Gastrocnemius medialis (tissue), 4 donors: ENCODE data around the gene HOXA6.

Experiments used
- POLR2A ChIP-seq, 2 donors: fragments of 450-650 bp; IDR thresholded peaks; one replicate each; pipeline ENCODE4 v1.6.1; 2017; ENCODE audit warnings: antibody characterized with exemption in 2 of 2, mild to moderate bottlenecking in 2 of 2, moderate library complexity in 2 of 2
- TF ChIP-seq, protein P1 (sequence below), 5 experiments: fragments of 450-650 bp in 3 of 5; fragments of 200-600 bp in 2 of 5; sonication (generic) in 2 of 5; IDR thresholded peaks in 4 of 5; conservative IDR thresholded peaks in 1 of 5; 1 replicate in 4 of 5; 2 replicates in 1 of 5; pipeline ENCODE4 v1.5.1; 2016 to 2019; ENCODE audit warnings: antibody characterized with exemption in 5 of 5, mild to moderate bottlenecking in 3 of 5, moderate library complexity in 3 of 5

DNA sequence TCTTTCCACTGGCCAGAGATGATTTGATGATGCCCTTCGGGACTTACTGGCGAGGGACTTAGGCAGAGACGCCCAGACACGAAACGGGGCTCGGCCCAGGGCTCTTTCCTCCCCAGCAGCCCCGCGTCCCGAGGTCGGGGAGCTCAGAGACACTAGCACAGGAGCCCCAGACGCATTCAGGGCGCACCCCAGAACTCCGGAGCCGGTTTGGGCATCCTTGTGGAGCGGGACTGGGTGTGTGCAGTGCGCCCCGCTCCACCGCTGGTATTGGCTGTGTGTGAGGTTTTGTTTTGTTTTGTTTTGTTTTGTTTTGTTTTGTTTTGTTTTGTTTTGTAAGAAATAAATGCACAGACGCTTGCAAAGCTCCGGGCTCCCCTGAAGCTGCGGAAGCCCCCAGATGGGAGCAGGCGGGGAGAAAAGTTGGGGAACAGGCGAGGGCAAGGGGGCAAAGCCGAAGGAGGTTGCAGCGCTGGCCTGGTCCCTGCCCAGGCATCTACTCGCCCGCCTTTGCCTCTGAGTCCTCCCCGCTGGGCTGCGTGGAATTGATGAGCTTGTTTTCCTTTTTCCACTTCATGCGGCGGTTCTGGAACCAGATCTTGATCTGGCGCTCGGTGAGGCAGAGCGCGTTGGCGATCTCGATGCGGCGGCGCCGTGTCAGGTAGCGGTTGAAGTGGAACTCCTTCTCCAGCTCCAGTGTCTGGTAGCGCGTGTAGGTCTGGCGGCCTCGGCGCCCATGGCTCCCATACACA lies 2.2 kb downstream of the HOXA6 start:
- TF ChIP-seq, protein P1, sequence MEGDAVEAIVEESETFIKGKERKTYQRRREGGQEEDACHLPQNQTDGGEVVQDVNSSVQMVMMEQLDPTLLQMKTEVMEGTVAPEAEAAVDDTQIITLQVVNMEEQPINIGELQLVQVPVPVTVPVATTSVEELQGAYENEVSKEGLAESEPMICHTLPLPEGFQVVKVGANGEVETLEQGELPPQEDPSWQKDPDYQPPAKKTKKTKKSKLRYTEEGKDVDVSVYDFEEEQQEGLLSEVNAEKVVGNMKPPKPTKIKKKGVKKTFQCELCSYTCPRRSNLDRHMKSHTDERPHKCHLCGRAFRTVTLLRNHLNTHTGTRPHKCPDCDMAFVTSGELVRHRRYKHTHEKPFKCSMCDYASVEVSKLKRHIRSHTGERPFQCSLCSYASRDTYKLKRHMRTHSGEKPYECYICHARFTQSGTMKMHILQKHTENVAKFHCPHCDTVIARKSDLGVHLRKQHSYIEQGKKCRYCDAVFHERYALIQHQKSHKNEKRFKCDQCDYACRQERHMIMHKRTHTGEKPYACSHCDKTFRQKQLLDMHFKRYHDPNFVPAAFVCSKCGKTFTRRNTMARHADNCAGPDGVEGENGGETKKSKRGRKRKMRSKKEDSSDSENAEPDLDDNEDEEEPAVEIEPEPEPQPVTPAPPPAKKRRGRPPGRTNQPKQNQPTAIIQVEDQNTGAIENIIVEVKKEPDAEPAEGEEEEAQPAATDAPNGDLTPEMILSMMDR (IDR thresholded peaks at IDR 0.05 in 4 of 5, conservative IDR thresholded peaks at IDR 0.05 in 1 of 5): no peak
- no peak for TF ChIP-seq POLR2A (IDR thresholded peaks at IDR 0.05)
